ENCODE measurements around the gene ANLN. TPM values are rescaled to one million over a fixed set of nuclear protein-coding genes. Genes with fewer than 3 reads are reported as not detected.

The ANLN gene
- total and polyA plus RNA-seq, 9 of the 15 experiments (the other 6 are each of a cell fraction or from before 2014, with no cell fraction given), result 18.1 to 66.2 (median 38.7) TPM

GRCh38 chr7:36448781-36449379, 59.2 kb downstream of the ANLN start (continued):
- TF ChIP-seq RREB1 (CRISPR knock-in tag; IDR thresholded peaks at IDR 0.05) (no peak), CBFB (CRISPR knock-in tag; IDR thresholded peaks at IDR 0.05) (no peak), ZBTB33 (CRISPR knock-in tag; IDR thresholded peaks at IDR 0.05) (no peak), ZNF77 (CRISPR knock-in tag; IDR thresholded peaks at IDR 0.05) (no peak), ZNF24 (IDR thresholded peaks at IDR 0.05) (no peak), ELK3 (CRISPR knock-in tag; IDR thresholded peaks at IDR 0.05) (no peak), NCOR1 (IDR thresholded peaks at IDR 0.05) (no peak), ZNF253 (CRISPR knock-in tag; conservative IDR thresholded peaks at IDR 0.05) (no peak), SAFB2 (IDR thresholded peaks at IDR 0.05; ENCODE audit: borderline replicate concordance, low read depth, low read length, severe bottlenecking) (no peak)
